Measurements from ENCODE around the gene PPP2R5C. TPM values are rescaled to one million over a fixed set of nuclear protein-coding genes. Genes with fewer than 3 reads are reported as not detected.

Gene PPP2R5C
- total RNA-seq, 1 donor from 2014 or later = 227 TPM

DNA sequence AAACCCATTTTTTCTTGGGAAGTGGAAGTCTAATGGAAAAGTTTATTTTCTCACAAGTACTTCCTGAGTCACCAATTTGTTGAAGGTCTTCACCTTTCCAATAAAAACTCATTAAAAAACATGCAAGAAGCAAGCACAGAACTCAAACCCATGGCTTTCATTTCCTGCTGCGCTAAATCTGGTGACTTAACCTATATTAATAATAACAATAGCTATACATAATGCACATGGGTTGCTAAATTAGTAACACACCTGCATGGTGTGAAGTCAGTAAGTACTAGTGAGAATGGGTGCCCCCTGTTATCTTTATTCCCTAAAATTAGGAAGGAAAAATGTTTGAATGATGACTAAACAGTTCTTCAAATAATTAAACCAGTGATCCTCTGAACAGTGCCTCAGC, 52.3 kb downstream of the PPP2R5C start:
- TF ChIP-seq, protein P1, sequence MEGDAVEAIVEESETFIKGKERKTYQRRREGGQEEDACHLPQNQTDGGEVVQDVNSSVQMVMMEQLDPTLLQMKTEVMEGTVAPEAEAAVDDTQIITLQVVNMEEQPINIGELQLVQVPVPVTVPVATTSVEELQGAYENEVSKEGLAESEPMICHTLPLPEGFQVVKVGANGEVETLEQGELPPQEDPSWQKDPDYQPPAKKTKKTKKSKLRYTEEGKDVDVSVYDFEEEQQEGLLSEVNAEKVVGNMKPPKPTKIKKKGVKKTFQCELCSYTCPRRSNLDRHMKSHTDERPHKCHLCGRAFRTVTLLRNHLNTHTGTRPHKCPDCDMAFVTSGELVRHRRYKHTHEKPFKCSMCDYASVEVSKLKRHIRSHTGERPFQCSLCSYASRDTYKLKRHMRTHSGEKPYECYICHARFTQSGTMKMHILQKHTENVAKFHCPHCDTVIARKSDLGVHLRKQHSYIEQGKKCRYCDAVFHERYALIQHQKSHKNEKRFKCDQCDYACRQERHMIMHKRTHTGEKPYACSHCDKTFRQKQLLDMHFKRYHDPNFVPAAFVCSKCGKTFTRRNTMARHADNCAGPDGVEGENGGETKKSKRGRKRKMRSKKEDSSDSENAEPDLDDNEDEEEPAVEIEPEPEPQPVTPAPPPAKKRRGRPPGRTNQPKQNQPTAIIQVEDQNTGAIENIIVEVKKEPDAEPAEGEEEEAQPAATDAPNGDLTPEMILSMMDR (IDR thresholded peaks at IDR 0.05) = no peak
- Mint-ChIP-seq H3K4me1 (peaks cover 87% of the 10 kb centered on the region), H3K4me3 (no peak overlapping the region), H3K36me3 (ENCODE audit: low read depth) (peaks cover 61% of the 10 kb centered on the region), H3K9me3 (no peaks in the 10 kb centered on the region), H3K27me3 (no peaks in the 10 kb centered on the region), H3K27ac (peak overlapping the region; percentile 59)
- CTCF ChIA-PET = interaction anchor here (0.9 kb wide), 2 partner anchors 30 to 41 kb away, joined by 3 to 4 read pairs; no protein-coding TSS in a partner anchor
- DNase-seq = no peak
- intact Hi-C loops (cut with micrococcal nuclease) = no loop called here
- POLR2A ChIA-PET = interaction anchor here (0.6 to 9.5 kb wide), 6 partner anchors 12 to 40 kb away, joined by 3 to 313 read pairs (median 4); no protein-coding TSS in a partner anchor
- no peak for ATAC-seq (ENCODE audit: low read depth)

DNA sequence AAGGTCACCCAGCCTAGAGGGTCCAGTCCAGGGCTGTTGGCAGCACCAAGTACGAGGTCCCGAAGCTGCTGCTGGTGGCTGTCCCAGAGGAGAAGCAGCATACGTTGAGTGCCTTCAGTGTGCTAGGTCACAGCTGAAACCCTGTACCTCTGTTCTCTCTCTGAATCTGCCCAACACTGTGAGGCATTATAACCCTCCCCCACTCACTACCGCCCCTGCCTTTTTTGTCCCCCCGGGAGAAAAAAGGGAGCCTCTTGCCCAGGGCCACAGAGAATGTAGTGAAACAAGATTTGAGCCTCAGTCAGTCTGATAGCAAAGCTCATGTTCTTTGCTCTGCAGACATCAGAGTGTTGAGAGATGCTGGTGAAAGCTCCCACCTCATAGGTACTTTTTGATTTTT, 53.4 kb downstream of the PPP2R5C start:
- no peak overlapping the region for H3K4me3 Mint-ChIP-seq
- H3K4me1 Mint-ChIP-seq = peaks cover 91% of the 10 kb centered on the region
- POLR2A ChIA-PET = interaction anchor here (0.6 to 9.5 kb wide), 4 partner anchors 11 to 143 kb away, joined by 3 to 313 read pairs (median 6); no protein-coding TSS in a partner anchor
- H3K9me3 Mint-ChIP-seq = no peaks in the 10 kb centered on the region
- CTCF ChIA-PET = interaction anchor here (1.2 to 1.7 kb wide), 2 partner anchors 31 to 44 kb away, joined by 3 to 8 read pairs; no protein-coding TSS in a partner anchor
- no peaks in the 10 kb centered on the region for H3K27me3 Mint-ChIP-seq
- H3K27ac Mint-ChIP-seq = peak overlapping the region; percentile 66
- TF ChIP-seq, protein P1 (IDR thresholded peaks at IDR 0.05) = no peak
- peaks cover 66% of the 10 kb centered on the region for H3K36me3 Mint-ChIP-seq (ENCODE audit: low read depth)
- DNase-seq (no peak), ATAC-seq (ENCODE audit: low read depth) (no peak)
- intact Hi-C loops (cut with micrococcal nuclease) = no loop called here

DNA sequence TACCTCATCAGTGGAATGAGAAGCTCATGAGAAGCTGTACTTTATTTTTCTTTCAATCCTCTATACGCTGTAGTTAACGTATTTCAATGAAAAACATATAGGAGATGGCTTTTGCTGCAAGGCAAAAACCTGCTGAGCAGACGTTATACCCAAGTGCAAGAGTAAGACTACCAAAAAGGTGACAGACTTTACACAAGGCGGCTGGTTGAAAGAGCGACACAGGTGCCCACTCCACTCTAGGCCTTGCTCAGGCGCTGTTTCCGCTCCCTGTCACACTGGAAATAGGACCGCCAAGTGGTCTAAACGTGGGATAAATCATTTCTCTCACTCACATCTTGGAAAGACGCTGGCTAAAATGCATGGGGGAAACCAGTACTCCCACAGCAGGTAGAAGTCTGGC, 54.5 kb downstream of the PPP2R5C start:
- H3K4me3 Mint-ChIP-seq = no peak overlapping the region
- no peak for ATAC-seq (ENCODE audit: low read depth)
- no peaks in the 10 kb centered on the region for H3K9me3 Mint-ChIP-seq
- peaks cover 89% of the 10 kb centered on the region for H3K4me1 Mint-ChIP-seq
- intact Hi-C loops (cut with micrococcal nuclease) = no loop called here
- no peaks in the 10 kb centered on the region for H3K27me3 Mint-ChIP-seq
- TF ChIP-seq, protein P1 (IDR thresholded peaks at IDR 0.05) = no peak
- CTCF ChIA-PET = interaction anchor here (1.2 to 1.7 kb wide), 2 partner anchors 30 to 45 kb away, joined by 3 to 8 read pairs; no protein-coding TSS in a partner anchor
- DNase-seq = no peak
- H3K27ac Mint-ChIP-seq = peak overlapping the region; percentile 59
- peaks cover 65% of the 10 kb centered on the region for H3K36me3 Mint-ChIP-seq (ENCODE audit: low read depth)
- POLR2A ChIA-PET = interaction anchor here (1.3 to 9.5 kb wide), 3 partner anchors 10 to 42 kb away, joined by 4 to 313 read pairs (median 4); no protein-coding TSS in a partner anchor

DNA sequence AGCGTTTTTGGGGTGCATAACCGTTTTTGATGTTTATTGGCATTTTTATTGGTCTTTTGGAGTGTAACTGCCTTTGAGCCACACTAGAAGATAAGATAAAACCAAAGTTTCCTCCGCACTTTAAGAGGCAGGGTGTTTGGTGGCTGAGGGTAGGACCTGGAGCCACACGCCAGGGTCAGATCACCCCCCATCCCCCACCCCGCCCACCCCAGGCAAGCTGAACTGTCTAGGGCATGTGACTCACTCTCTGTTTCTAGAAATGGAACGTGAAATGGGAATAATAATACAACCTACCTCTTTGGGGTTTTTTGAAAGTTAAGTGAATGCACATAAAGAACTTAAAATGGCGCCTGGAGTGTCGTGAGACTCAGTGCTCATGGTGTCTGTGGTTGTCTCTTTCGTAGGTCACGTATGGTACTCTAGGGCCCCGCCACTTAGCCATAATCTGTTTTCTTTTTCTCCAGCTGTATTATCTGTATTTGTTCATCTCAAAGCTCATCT, 56.0 kb downstream of the PPP2R5C start:
- intact Hi-C loops (cut with micrococcal nuclease) = no loop called here
- Mint-ChIP-seq H3K36me3 (ENCODE audit: low read depth) (peaks cover 63% of the 10 kb centered on the region), H3K27ac (peak overlapping the region; percentile 95)

More for the DNA sequence above, 56.0 kb downstream of the PPP2R5C start:
- H3K4me3 Mint-ChIP-seq = peak overlapping the region; percentile 4
- ChIA-PET POLR2A (interaction anchor here (0.5 to 5.2 kb wide), 2 partner anchors 8 to 289 kb away, joined by 4 to 97 read pairs; no protein-coding TSS in a partner anchor), CTCF (no interaction called here)
- peaks cover 88% of the 10 kb centered on the region for H3K4me1 Mint-ChIP-seq
- ATAC-seq (ENCODE audit: low read depth) = no peak
- H3K27me3 Mint-ChIP-seq = no peaks in the 10 kb centered on the region
- H3K9me3 Mint-ChIP-seq = no peaks in the 10 kb centered on the region
- DNase-seq = no peak
- TF ChIP-seq, protein P1 (IDR thresholded peaks at IDR 0.05) = no peak

Data from activated B cell treated with CpG ODN at 0.5 μM for 24 hours (primary cell).